ENCODE measurements around the gene TAL1. TPM values are rescaled to one million over a fixed set of nuclear protein-coding genes. Genes with fewer than 3 reads are reported as not detected.

TAL1 gene
- total and polyA plus RNA-seq, 4 donors: 6.4 to 9.6 (median 9.0) TPM

- no peak for DNase-seq
- peaks cover 4 to 37% (median 27%) of the 10 kb centered on the region in 3 donors for H3K27me3 ChIP-seq (ENCODE audit: control insufficient read depth in 3 of 3, insufficient read depth in 3 of 3, low read length in 2 of 3)
- H3K36me3 ChIP-seq (ENCODE audit: control insufficient read depth in 4 of 4, insufficient read depth in 4 of 4, low read length in 4 of 4): no peaks in the 10 kb centered on the region
- H3K27ac ChIP-seq (ENCODE audit: low read depth in 1 of 2, low read length in 1 of 2): no peak overlapping the region
- no peak overlapping the region for H3K4me3 ChIP-seq
- no peak overlapping the region for H3K9ac ChIP-seq (ENCODE audit: insufficient read depth in 1 of 2, low read length in 2 of 2)
- H3K4me1 ChIP-seq (ENCODE audit: control insufficient read depth in 5 of 5, insufficient read depth in 5 of 5, low read length in 5 of 5): peaks cover 0 to 3% (median 0%) of the 10 kb centered on the region in 5 donors
- no peaks in the 10 kb centered on the region for H3K9me3 ChIP-seq (ENCODE audit: control insufficient read depth in 4 of 4, insufficient read depth in 3 of 4, low read length in 3 of 4)
- 90 to 96% methylated on average over 28 to 29 of the region's 29 CpGs for WGBS, 2 donors
- ATAC-seq (ENCODE audit: insufficient read depth, low FRiP score): no peak
- no peak for TF ChIP-seq CTCF (IDR thresholded peaks at IDR 0.05; ENCODE audit: control extremely low read depth, extremely low read depth)
Measured at GRCh38 chr1:47219590-47220220, 12.3 kb downstream of the TAL1 start.

DNA sequence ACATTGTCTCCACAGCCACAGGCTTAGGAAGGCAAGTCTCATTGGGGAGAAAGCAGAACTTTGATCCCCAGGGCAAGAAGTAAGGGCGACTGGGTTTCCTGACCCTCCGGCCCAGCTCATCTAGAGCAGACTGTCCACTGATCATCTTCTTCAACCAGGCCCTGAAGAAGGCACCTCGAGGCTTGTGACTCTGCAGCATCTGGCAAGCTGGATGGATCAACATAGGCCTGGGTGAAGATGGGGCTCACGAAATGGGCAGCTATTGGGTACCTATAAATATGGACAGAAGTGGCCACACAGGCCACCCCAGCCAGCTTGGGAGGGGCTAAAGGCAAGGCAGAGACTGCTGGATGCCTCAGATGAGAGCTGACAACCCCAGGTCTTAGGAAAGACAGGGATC lies 13.0 kb downstream of the TAL1 start:
- no peak overlapping the region for H3K9ac ChIP-seq (ENCODE audit: insufficient read depth in 1 of 2, low read length in 2 of 2)
- no peaks in the 10 kb centered on the region for H3K9me3 ChIP-seq (ENCODE audit: control insufficient read depth in 4 of 4, insufficient read depth in 3 of 4, low read length in 3 of 4)
- no peaks in the 10 kb centered on the region for H3K36me3 ChIP-seq (ENCODE audit: control insufficient read depth in 4 of 4, insufficient read depth in 4 of 4, low read length in 4 of 4)
- DNase-seq (no peak), ATAC-seq (ENCODE audit: insufficient read depth, low FRiP score) (no peak)
- TF ChIP-seq CTCF (IDR thresholded peaks at IDR 0.05; ENCODE audit: control extremely low read depth, extremely low read depth): no peak
- peaks cover 4 to 30% (median 20%) of the 10 kb centered on the region in 3 donors for H3K27me3 ChIP-seq (ENCODE audit: control insufficient read depth in 3 of 3, insufficient read depth in 3 of 3, low read length in 2 of 3)
- H3K27ac ChIP-seq (ENCODE audit: low read depth in 1 of 2, low read length in 1 of 2): no peak overlapping the region
- WGBS, 2 donors: 87 to 93% methylated on average over 4 of the region's 4 CpGs
- H3K4me1 ChIP-seq (ENCODE audit: control insufficient read depth in 5 of 5, insufficient read depth in 5 of 5, low read length in 5 of 5): no peaks in the 10 kb centered on the region
- no peak overlapping the region for H3K4me3 ChIP-seq

DNA sequence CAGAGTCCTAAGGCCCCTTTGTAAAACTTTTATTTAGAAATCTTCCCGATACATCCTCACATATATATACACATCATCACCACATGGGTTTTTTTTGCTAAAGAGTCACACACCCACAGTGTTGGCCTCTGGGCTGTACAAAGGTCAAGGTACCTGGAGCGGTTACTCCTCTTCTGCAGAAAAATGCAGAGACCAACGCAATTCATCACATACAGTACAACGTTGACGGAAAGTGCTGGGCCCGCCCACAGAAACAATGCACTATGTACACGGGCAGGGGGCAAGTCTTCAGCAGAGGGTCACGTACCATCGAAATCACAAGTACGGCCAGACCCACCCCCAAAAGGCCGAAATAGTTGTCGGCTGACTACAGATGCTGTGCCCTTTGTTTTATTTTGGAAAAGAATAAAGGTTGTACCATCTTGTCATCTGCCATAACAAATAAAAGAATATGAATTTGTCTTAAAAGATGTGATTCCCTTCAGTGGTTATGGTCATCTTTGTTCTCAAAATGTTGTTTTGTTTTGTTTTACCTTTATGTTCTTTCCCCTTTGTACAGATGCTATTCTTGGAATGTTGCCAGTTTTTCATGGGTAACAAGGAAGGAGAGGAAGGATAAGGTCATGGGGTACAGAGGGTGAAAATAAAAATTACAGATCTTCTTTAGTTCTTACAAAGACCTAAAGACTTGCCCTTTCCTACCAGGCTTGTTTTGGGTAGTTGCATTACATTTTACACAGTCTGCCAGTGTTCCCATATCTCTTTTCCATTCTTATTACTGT lies 15.6 kb downstream of the TAL1 start:
- 81 to 86% methylated on average over 12 of the region's 12 CpGs for WGBS, 2 donors
- ATAC-seq (ENCODE audit: insufficient read depth, low FRiP score): no peak
- TF ChIP-seq CTCF (IDR thresholded peaks at IDR 0.05; ENCODE audit: control extremely low read depth, extremely low read depth): no peak

More for the DNA sequence above, 15.6 kb downstream of the TAL1 start:
- Histone ChIP-seq H3K4me3 (no peak overlapping the region), H3K9ac (ENCODE audit: insufficient read depth in 1 of 2, low read length in 2 of 2) (no peak overlapping the region), H3K36me3 (ENCODE audit: control insufficient read depth in 4 of 4, insufficient read depth in 4 of 4, low read length in 4 of 4) (no peaks in the 10 kb centered on the region), H3K4me1 (ENCODE audit: control insufficient read depth in 5 of 5, insufficient read depth in 5 of 5, low read length in 5 of 5) (peaks cover 0 to 6% (median 0%) of the 10 kb centered on the region in 5 donors), H3K27me3 (ENCODE audit: control insufficient read depth in 3 of 3, insufficient read depth in 3 of 3, low read length in 2 of 3) (peaks cover 0 to 5% (median 0%) of the 10 kb centered on the region in 3 donors), H3K27ac (ENCODE audit: low read depth in 1 of 2, low read length in 1 of 2) (no peak overlapping the region), H3K9me3 (ENCODE audit: control insufficient read depth in 4 of 4, insufficient read depth in 3 of 4, low read length in 3 of 4) (no peaks in the 10 kb centered on the region)
- DNase-seq: no peak
